Medulla oblongata (tissue), 1 donor: ENCODE results near the gene ERAP2.

ENCODE experiments used
- DNase-seq: peaks from one replicate; pipeline ENCODE4 v3.0.0-alpha.2; 2015; ENCODE audit errors: extremely low spot score

ERAP2 gene

DNA sequence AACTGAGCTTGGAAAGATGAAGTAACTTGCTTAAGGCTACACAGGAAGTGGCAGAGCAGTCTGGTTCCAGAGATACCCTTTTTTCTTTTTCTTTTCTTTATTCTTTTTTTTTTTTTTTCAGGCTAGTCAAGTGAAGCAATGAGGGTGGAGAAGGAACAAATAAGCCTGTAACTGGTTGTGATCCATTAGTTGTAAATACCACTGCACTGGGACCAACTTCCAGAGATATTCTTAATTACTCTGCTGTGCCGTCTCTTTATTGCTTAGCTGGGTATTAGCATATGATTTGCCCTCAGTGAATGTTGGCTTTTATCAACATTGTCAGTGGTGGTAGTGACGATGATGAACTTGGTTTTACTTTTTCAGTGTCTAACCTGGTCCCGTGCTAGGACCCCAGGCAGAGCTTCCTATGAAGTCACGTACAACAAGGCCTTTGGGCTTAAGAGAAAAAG, 86.3 kb downstream of the ERAP2 start:
- no peak for DNase-seq

GRCh38 chr5:96963267-96963666, 87.0 kb downstream of the ERAP2 start:
- DNase-seq: peak; percentile 51

DNA sequence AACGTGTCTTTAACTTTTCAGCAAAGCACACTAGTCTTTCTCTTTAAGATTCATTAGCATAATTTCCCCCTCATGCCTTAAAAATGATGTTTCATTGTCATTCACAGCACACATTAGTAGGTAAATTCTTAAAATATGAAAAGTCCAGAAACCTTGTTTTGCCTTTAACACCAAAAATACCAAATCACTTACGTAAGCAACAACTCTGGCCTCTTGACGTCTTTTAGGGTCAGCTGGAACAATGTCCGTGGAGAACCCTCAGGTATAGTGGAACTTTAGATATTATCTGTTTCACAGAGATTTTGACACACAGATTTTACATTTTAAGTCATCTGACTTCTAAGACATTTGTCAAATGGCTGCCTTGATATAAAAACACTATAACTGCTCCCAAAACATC, 90.5 kb downstream of the ERAP2 start:
- DNase-seq: no peak

DNA sequence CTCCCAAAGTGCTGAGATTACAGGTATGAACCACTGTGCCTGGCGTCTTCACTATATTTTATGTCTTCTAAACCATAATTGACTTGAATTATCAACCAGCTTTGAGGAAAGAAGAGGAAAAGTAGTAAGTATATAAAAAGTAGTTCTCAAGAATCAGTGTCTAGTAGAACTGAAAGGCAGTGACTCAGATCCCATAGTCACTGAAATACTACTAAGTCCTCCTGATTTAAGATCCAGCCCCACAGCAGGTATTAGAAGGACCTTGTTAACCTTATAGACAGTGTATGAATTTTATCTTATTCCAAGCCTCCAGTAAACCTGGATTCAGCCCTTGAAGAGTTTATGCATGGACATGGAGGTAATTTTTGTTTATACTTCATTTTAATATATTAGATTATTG, 91.1 kb downstream of the ERAP2 start:
- DNase-seq: no peak

- DNase-seq: no peak
Measured at GRCh38 chr5:96968074-96968473, 91.8 kb downstream of the ERAP2 start.

- peak; percentile 13 for DNase-seq
Measured at GRCh38 chr5:96968614-96969013, 92.3 kb downstream of the ERAP2 start.
